GM12878 (cell line): ENCODE data around the gene LRIT2. TPM values are rescaled to one million over a fixed set of nuclear protein-coding genes. Genes with fewer than 3 reads are reported as not detected.

Source experiments
- ATAC-seq: fragments of 200-7000 bp; cut with Tn5 transposase; 3 replicates; pipeline ENCODE4 v1.9.1; 2020; ENCODE audit warnings: mild to moderate bottlenecking, moderate library complexity
- BruUV-seq: library from RNA; stranded (reverse); fragments of 400-500 nt; replicated peaks from 2 replicates; lab custom pipeline; 2021; lab: Mats Ljungman, UMichigan
- CTCF ChIA-PET: fragments of 300-600 bp; sonication (Branson Sonifier 250); formaldehyde crosslinking; extraction: SDS; loops from one replicate; lab custom pipeline; 2021; ENCODE audit warnings: inconsistent platforms; lab: Yijun Ruan, JAX
- POLR2A ChIA-PET: fragments of 350-600 bp; formaldehyde crosslinking; extraction: SDS; loops from one replicate; lab custom pipeline; 2021; ENCODE audit warnings: inconsistent platforms; lab: Charles Lee
- RAD21 ChIA-PET: fragments of 300-600 bp; sonication (Branson Sonifier 250); formaldehyde crosslinking; loops from one replicate; lab custom pipeline; 2023; ENCODE audit warnings: antibody characterized with exemption; ENCODE audit not compliant: unreplicated experiment; lab: Charles Lee
- SMC1A ChIA-PET: fragments of 300-600 bp; sonication (Branson Sonifier 250); formaldehyde crosslinking; loops from one replicate; lab custom pipeline; 2023; ENCODE audit not compliant: unreplicated experiment, uncharacterized antibody; lab: Charles Lee
- DNase-seq: peaks from one replicate; pipeline ENCODE4 v3.0.0-alpha.2; 2011; ENCODE audit warnings: low read depth, low spot score
- FAIRE-seq: peaks from 3 replicates; lab custom pipeline; 2011; peaks lifted over from hg19 to GRCh38; lab: Jason Lieb, UNC
- H2AFZ ChIP-seq: 2 replicates; pipeline ENCODE4 v1.6.0; 2011; ENCODE audit warnings: low read depth, low read length, control low read depth; ENCODE audit not compliant: control insufficient read depth
- H3K27ac ChIP-seq: 2 replicates; pipeline ENCODE4 v1.5.1; 2011; ENCODE audit warnings: control low read depth; ENCODE audit not compliant: control insufficient read depth, insufficient read depth
- H3K27me3 ChIP-seq, 2 experiments: replicated peaks in 1 of 2; 2 replicates each; pipeline versions ENCODE4 v1.6.0 to v1.6.1; 2011; ENCODE audit warnings: low read length in 1 of 2; ENCODE audit not compliant: control insufficient read depth in 2 of 2, insufficient read depth in 2 of 2
- H3K36me3 ChIP-seq, 2 experiments: 2 replicates each; pipeline ENCODE4 v1.5.1; 2011; ENCODE audit warnings: low read length in 1 of 2; ENCODE audit not compliant: control insufficient read depth in 2 of 2, insufficient read depth in 2 of 2
- H3K4me1 ChIP-seq: 2 replicates; pipeline ENCODE4 v1.6.1; 2011; ENCODE audit warnings: mild to moderate bottlenecking, low read length, moderate library complexity, mixed read lengths; ENCODE audit not compliant: control insufficient read depth, insufficient read depth
- H3K4me2 ChIP-seq: 2 replicates; pipeline ENCODE4 v1.6.0; 2011; ENCODE audit warnings: control low read depth; ENCODE audit not compliant: control insufficient read depth, insufficient read depth
- H3K4me3 ChIP-seq: fragments of 200-600 bp; sonication (generic); 2 replicates; pipeline ENCODE4 v1.5.1; 2016
- H3K79me2 ChIP-seq: 2 replicates; pipeline ENCODE4 v1.6.0; 2011; ENCODE audit warnings: low read length; ENCODE audit not compliant: control insufficient read depth, insufficient read depth
- H3K9ac ChIP-seq: 2 replicates; pipeline ENCODE4 v1.8.0; 2011; ENCODE audit warnings: low read length, control low read depth, mixed read lengths; ENCODE audit not compliant: control insufficient read depth, insufficient read depth
- H3K9me3 ChIP-seq: replicated peaks from 3 replicates; pipeline ENCODE4 v1.5.1; 2011; ENCODE audit warnings: mild to moderate bottlenecking, low read length; ENCODE audit not compliant: control insufficient read depth, insufficient read depth
- H4K20me1 ChIP-seq: 2 replicates; pipeline ENCODE4 v1.6.0; 2011; ENCODE audit not compliant: control insufficient read depth, insufficient read depth
- CHD4 ChIP-seq: fragments of 200-600 bp; sonication (generic); IDR thresholded peaks from 2 replicates; pipeline ENCODE4 v1.6.1; 2016; ENCODE audit warnings: mild to moderate bottlenecking
- CREB1 ChIP-seq: IDR thresholded peaks from 2 replicates; pipeline ENCODE4 v1.6.1; 2012; ENCODE audit warnings: low read depth, mild to moderate bottlenecking, inconsistent platforms
- EZH2 ChIP-seq: IDR thresholded peaks from 2 replicates; pipeline ENCODE4 v1.6.1; 2012; ENCODE audit warnings: low read depth, mild to moderate bottlenecking, control low read depth, inconsistent platforms, low read length, borderline replicate concordance; ENCODE audit not compliant: control insufficient read depth
- JUNB ChIP-seq: IDR thresholded peaks from 2 replicates; pipeline ENCODE4 v1.6.1; 2016; ENCODE audit warnings: antibody characterized with exemption, mild to moderate bottlenecking
- PAX5 ChIP-seq: IDR thresholded peaks from 2 replicates; pipeline ENCODE4 v1.6.1; 2011; ENCODE audit warnings: low read depth, low read length, borderline replicate concordance
- RELA ChIP-seq: fragments of 450-650 bp; IDR thresholded peaks from 2 replicates; pipeline ENCODE4 v1.8.0; 2014; ENCODE audit warnings: borderline replicate concordance; ENCODE audit not compliant: partially characterized antibody
- RFX5 ChIP-seq: IDR thresholded peaks from 2 replicates; pipeline ENCODE4 v1.6.1; 2011; ENCODE audit warnings: low read depth, low read length, improper control_type of control experiment
- SIN3A ChIP-seq: IDR thresholded peaks from 2 replicates; pipeline ENCODE4 v1.6.1; 2012; ENCODE audit warnings: low read depth, low read length, improper control_type of control experiment
- SREBF2 ChIP-seq: IDR thresholded peaks from 2 replicates; pipeline ENCODE4 v1.6.1; 2012; ENCODE audit warnings: mild to moderate bottlenecking, low read length
- WGBS: methylation state at CpG from one replicate; pipeline ENCODE4 v1.1.6; 2016; ENCODE audit warnings: low lambda C conversion rate; ENCODE audit not compliant: insufficient replicate concordance, insufficient coverage; ENCODE audit errors: missing lambda C conversion rate; 5-methylcytosine and 5-hydroxymethylcytosine counted together
- in situ Hi-C: fragments of 300-500 bp; cut with MboI; formaldehyde crosslinking; loops from 9 replicates; pipeline ENCODE4 v1.14.3; 2018; ENCODE audit warnings: mixed read lengths
- intact Hi-C: fragments of 100-400 bp; cut with micrococcal nuclease; formaldehyde crosslinking; loops from one replicate; pipeline ENCODE4 v1.14.2; 2022; ENCODE audit not compliant: unreplicated experiment
- polyA plus RNA-seq, 11 experiments: library from polyadenylated mRNA; depleted of rRNA in 4 of 11; unstranded in 6 of 11; stranded (reverse) in 5 of 11; fragments of >200 nt; fragmentation: Nextera tagmentation in 4 of 11; fragmentation: Illumina TruSeq in 1 of 11; extraction: Ambion mirVana in 4 of 11; extraction: Trizol in 1 of 11; gene quantifications; 1 replicate in 1 of 11; 2 replicates in 10 of 11; pipeline versions ENCODE4 v1.2.1 to v1.2.3, GENCODE V29; 2011 to 2016; ENCODE audit warnings: inconsistent platforms in 2 of 11, missing spikeins in 2 of 11, low read depth in 1 of 11
- total RNA-seq, 4 experiments: library from RNA; depleted of rRNA in 3 of 4; stranded (reverse); fragments of >200 nt in 3 of 4; fragmentation: Illumina TruSeq in 1 of 4; extraction: Trizol in 1 of 4; gene quantifications; 2 replicates each; pipeline versions ENCODE4 v1.2.1 to v1.2.3, GENCODE V29; 2013 to 2021
- TF ChIP-seq, protein P1 (sequence below): fragments of 450-650 bp; IDR thresholded peaks from 2 replicates; pipeline ENCODE4 v1.6.1; 2017; ENCODE audit warnings: mild to moderate bottlenecking, low read depth, inconsistent platforms; ENCODE audit not compliant: poor library complexity, severe bottlenecking
- TF ChIP-seq, protein P2 (sequence below): fragments of 450-650 bp; IDR thresholded peaks from 2 replicates; pipeline ENCODE4 v1.6.1; 2017; ENCODE audit warnings: antibody characterized with exemption, mild to moderate bottlenecking, moderate library complexity

LRIT2 gene
- total and polyA plus RNA-seq, 10 of the 15 experiments (the other 5 are each of a cell fraction or from before 2014, with no cell fraction given): not detected

DNA sequence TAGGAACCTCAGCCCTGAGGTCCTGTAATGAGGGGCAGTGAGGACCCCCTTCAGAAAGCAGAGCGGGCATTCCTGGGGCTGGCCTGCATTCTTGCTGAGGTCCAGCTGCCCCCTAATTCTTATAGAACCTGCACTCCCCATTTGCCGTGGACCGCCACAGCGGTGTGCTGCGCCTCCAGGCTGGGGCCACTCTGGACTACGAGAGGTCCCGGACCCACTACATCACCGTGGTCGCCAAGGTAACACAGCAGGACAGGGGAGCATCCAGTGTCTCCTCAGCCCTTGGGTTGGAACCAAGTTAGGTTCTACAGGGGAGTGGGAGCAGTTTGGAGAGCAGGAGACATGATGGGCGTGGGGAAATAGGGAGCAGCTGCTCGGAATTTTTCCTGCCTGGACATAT is 23.7 kb downstream of the LRIT2 start:
- H2AFZ ChIP-seq: no peak overlapping the region
- TF ChIP-seq SREBF2 (no peak), RFX5 (no peak), SIN3A (no peak), CHD4 (no peak), CREB1 (no peak), RELA (no peak), PAX5 (no peak), EZH2 (no peak), JUNB (no peak)
- TF ChIP-seq, protein P1, sequence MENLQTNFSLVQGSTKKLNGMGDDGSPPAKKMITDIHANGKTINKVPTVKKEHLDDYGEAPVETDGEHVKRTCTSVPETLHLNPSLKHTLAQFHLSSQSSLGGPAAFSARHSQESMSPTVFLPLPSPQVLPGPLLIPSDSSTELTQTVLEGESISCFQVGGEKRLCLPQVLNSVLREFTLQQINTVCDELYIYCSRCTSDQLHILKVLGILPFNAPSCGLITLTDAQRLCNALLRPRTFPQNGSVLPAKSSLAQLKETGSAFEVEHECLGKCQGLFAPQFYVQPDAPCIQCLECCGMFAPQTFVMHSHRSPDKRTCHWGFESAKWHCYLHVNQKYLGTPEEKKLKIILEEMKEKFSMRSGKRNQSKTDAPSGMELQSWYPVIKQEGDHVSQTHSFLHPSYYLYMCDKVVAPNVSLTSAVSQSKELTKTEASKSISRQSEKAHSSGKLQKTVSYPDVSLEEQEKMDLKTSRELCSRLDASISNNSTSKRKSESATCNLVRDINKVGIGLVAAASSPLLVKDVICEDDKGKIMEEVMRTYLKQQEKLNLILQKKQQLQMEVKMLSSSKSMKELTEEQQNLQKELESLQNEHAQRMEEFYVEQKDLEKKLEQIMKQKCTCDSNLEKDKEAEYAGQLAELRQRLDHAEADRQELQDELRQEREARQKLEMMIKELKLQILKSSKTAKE: no peak
- TF ChIP-seq, protein P2, sequence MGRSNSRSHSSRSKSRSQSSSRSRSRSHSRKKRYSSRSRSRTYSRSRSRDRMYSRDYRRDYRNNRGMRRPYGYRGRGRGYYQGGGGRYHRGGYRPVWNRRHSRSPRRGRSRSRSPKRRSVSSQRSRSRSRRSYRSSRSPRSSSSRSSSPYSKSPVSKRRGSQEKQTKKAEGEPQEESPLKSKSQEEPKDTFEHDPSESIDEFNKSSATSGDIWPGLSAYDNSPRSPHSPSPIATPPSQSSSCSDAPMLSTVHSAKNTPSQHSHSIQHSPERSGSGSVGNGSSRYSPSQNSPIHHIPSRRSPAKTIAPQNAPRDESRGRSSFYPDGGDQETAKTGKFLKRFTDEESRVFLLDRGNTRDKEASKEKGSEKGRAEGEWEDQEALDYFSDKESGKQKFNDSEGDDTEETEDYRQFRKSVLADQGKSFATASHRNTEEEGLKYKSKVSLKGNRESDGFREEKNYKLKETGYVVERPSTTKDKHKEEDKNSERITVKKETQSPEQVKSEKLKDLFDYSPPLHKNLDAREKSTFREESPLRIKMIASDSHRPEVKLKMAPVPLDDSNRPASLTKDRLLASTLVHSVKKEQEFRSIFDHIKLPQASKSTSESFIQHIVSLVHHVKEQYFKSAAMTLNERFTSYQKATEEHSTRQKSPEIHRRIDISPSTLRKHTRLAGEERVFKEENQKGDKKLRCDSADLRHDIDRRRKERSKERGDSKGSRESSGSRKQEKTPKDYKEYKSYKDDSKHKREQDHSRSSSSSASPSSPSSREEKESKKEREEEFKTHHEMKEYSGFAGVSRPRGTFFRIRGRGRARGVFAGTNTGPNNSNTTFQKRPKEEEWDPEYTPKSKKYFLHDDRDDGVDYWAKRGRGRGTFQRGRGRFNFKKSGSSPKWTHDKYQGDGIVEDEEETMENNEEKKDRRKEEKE: no peak
- TF ChIP-seq, all 136 proteins: peak for 0
- ChIA-PET CTCF (interaction anchor here (1.0 to 28.3 kb wide), 5 partner anchors 28 to 142 kb away, joined by 3 to 788 read pairs (median 3); partner anchors contain the start of genes GHITM and GPR15LG), POLR2A (no interaction called here), SMC1A (interaction anchor here (0.7 to 15.0 kb wide), 8 partner anchors 14 to 57 kb away, joined by 3 to 155 read pairs (median 6); no protein-coding TSS in a partner anchor), RAD21 (interaction anchor here (0.6 to 3.6 kb wide), 7 partner anchors 28 to 63 kb away, joined by 3 to 74 read pairs (median 3); partner anchors contain the start of genes GHITM and GPR15LG)
- 50% methylated on average over 11 of the region's 11 CpGs for WGBS
- no peak for DNase-seq
- no peaks in the 10 kb centered on the region for H3K36me3 ChIP-seq
- no peaks in the 10 kb centered on the region for H3K79me2 ChIP-seq
- in situ Hi-C loops: loop anchor here (10.0 kb wide), 1 partner anchor 57 kb away; no protein-coding TSS in a partner anchor
- no peak overlapping the region for H3K9ac ChIP-seq
- no peaks in the 10 kb centered on the region for H4K20me1 ChIP-seq
- intact Hi-C loops: no loop called here
- no peak overlapping the region for H3K27ac ChIP-seq
- H3K4me2 ChIP-seq: no peak overlapping the region
- H3K27me3 ChIP-seq: peaks cover 0 to 4% of the 10 kb centered on the region in 2 experiments; a peak in 3 of 4 replicates
- H3K9me3 ChIP-seq: no peaks in the 10 kb centered on the region
- FAIRE-seq: no peak
- H3K4me1 ChIP-seq: no peaks in the 10 kb centered on the region
- ATAC-seq: no peak
- no TSS peak for BruUV-seq
- no peak overlapping the region for H3K4me3 ChIP-seq
